ENCODE measurements around the gene GIPC1. TPM values are rescaled to one million over a fixed set of nuclear protein-coding genes. Genes with fewer than 3 reads are reported as not detected.
A peak's percentile ranks its signal among the peaks of the same experiment; 100 is the strongest.

Gene GIPC1
- total RNA-seq, 1 donor from 2014 or later = 23.6 TPM

DNA sequence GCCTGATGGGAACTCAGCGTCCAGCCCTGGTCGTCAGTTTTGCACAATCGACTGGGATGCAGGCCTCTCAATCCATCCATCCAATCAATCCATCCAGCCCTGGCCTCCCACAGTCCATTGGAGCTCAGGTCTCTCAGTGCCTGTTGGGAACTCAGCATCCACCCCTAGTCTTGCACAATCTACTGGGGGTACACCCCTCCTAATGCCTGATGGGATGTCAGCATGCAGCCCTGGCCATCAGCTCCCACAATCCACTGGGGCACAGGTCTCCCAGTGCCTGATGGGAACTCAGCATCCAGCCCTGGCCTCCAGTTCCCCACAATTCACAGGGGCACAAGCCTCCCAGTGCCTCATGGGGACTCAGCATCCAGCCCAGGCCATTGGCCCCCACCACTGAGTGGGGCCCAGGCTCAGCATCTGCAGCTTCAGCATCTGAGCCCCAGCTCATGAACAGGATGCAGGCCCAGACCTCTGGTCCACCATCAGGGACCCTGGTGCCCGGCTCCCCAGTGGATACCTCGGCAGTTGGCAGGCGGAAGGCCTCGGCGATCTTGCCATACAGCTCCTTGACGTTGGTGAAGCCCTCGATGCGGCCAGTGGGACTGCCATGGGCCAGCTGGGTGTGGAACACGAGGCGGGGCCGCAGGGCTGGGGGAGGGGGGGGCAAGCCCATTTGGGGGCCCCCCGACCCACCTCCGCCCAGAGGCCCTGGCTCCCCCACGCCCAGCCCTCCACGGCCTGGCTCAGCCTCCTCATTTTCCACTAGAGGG is 13.6 kb downstream of the GIPC1 start:
- no peak overlapping the region for H3K4me2 ChIP-seq
- H3K9me3 ChIP-seq (ENCODE audit: low read depth) = no peaks in the 10 kb centered on the region
- H3K36me3 Mint-ChIP-seq = peaks cover 10% of the 10 kb centered on the region
- H3K36me3 ChIP-seq = no peaks in the 10 kb centered on the region
- H3K27me3 ChIP-seq = no peaks in the 10 kb centered on the region
- H3K4me1 Mint-ChIP-seq = peaks cover 4% of the 10 kb centered on the region
- H3K9me3 Mint-ChIP-seq = no peaks in the 10 kb centered on the region
- H3K27ac ChIP-seq = no peak overlapping the region
- peaks cover 6% of the 10 kb centered on the region for H3K79me2 ChIP-seq (ENCODE audit: low read depth)
- H3K27ac Mint-ChIP-seq = no peak overlapping the region
- no peak overlapping the region for H3K4me3 Mint-ChIP-seq
- H4K20me1 ChIP-seq (ENCODE audit: low read depth) = peaks cover 37% of the 10 kb centered on the region
- TF ChIP-seq EZH2phosphoT487 (IDR thresholded peaks at IDR 0.05) (no peak), EZH2 (IDR thresholded peaks at IDR 0.05) (no peak)
- TF ChIP-seq, protein P1, sequence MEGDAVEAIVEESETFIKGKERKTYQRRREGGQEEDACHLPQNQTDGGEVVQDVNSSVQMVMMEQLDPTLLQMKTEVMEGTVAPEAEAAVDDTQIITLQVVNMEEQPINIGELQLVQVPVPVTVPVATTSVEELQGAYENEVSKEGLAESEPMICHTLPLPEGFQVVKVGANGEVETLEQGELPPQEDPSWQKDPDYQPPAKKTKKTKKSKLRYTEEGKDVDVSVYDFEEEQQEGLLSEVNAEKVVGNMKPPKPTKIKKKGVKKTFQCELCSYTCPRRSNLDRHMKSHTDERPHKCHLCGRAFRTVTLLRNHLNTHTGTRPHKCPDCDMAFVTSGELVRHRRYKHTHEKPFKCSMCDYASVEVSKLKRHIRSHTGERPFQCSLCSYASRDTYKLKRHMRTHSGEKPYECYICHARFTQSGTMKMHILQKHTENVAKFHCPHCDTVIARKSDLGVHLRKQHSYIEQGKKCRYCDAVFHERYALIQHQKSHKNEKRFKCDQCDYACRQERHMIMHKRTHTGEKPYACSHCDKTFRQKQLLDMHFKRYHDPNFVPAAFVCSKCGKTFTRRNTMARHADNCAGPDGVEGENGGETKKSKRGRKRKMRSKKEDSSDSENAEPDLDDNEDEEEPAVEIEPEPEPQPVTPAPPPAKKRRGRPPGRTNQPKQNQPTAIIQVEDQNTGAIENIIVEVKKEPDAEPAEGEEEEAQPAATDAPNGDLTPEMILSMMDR (IDR thresholded peaks at IDR 0.05) = no peak
- DNase-seq (ENCODE audit: low spot score) = no peak
- H3K4me3 ChIP-seq = no peak overlapping the region
- peaks cover 5% of the 10 kb centered on the region for H3K27me3 Mint-ChIP-seq (ENCODE audit: insufficient read depth, low read depth)
- no peak overlapping the region for H2AFZ ChIP-seq (replicated peaks)
- H3K9ac ChIP-seq = no peak overlapping the region
- peaks cover 8% of the 10 kb centered on the region for H3F3A ChIP-seq (ENCODE audit: low read depth)
- peaks cover 3% of the 10 kb centered on the region for H3K4me1 ChIP-seq

- Mint-ChIP-seq H3K27ac (no peak overlapping the region), H3K36me3 (peaks cover 8% of the 10 kb centered on the region), H3K4me1 (peaks cover 10% of the 10 kb centered on the region), H3K27me3 (ENCODE audit: insufficient read depth, low read depth) (peaks cover 7% of the 10 kb centered on the region), H3K9me3 (no peaks in the 10 kb centered on the region), H3K4me3 (no peak overlapping the region)
- H3K4me2 ChIP-seq = no peak overlapping the region
- H3K27ac ChIP-seq = no peak overlapping the region
- H3K27me3 ChIP-seq = no peaks in the 10 kb centered on the region
- TF ChIP-seq EZH2phosphoT487 (IDR thresholded peaks at IDR 0.05) (no peak), EZH2 (IDR thresholded peaks at IDR 0.05) (no peak)
- TF ChIP-seq, protein P1 (IDR thresholded peaks at IDR 0.05) = no peak
- H3K36me3 ChIP-seq = no peaks in the 10 kb centered on the region
- no peak for DNase-seq (ENCODE audit: low spot score)
- H4K20me1 ChIP-seq (ENCODE audit: low read depth) = peaks cover 25% of the 10 kb centered on the region
- peaks cover 7% of the 10 kb centered on the region for H3K4me1 ChIP-seq
- H3F3A ChIP-seq (ENCODE audit: low read depth) = peaks cover 4% of the 10 kb centered on the region
- H3K79me2 ChIP-seq (ENCODE audit: low read depth) = peaks cover under 1% of the 10 kb centered on the region
- no peak overlapping the region for H3K9ac ChIP-seq
- no peaks in the 10 kb centered on the region for H3K9me3 ChIP-seq (ENCODE audit: low read depth)
- H3K4me3 ChIP-seq = no peak overlapping the region
- no peak overlapping the region for H2AFZ ChIP-seq (replicated peaks)
Measured at GRCh38 chr19:14480700-14481079, 15.2 kb downstream of the GIPC1 start.

GRCh38 chr19:14479975-14480699 is 15.8 kb downstream of the GIPC1 start:
- Histone ChIP-seq H3K4me3 (no peak overlapping the region), H3K4me1 (peaks cover 12% of the 10 kb centered on the region), H3K9ac (no peak overlapping the region), H3F3A (ENCODE audit: low read depth) (peaks cover 9% of the 10 kb centered on the region), H3K36me3 (no peaks in the 10 kb centered on the region), H3K27me3 (no peaks in the 10 kb centered on the region), H3K79me2 (ENCODE audit: low read depth) (no peaks in the 10 kb centered on the region), H4K20me1 (ENCODE audit: low read depth) (peaks cover 24% of the 10 kb centered on the region), H3K27ac (no peak overlapping the region), H3K4me2 (no peak overlapping the region), H3K9me3 (ENCODE audit: low read depth) (no peaks in the 10 kb centered on the region), H2AFZ (replicated peaks) (no peak overlapping the region)
- DNase-seq (ENCODE audit: low spot score) = peak; percentile 82
- Mint-ChIP-seq H3K4me1 (peaks cover 11% of the 10 kb centered on the region), H3K27ac (no peak overlapping the region), H3K27me3 (ENCODE audit: insufficient read depth, low read depth) (peaks cover 7% of the 10 kb centered on the region), H3K4me3 (no peak overlapping the region), H3K9me3 (no peaks in the 10 kb centered on the region), H3K36me3 (peaks cover 8% of the 10 kb centered on the region)
- no peak for TF ChIP-seq EZH2phosphoT487 (IDR thresholded peaks at IDR 0.05)
- TF ChIP-seq, protein P1 (IDR thresholded peaks at IDR 0.05) = peak; percentile 98
